ENCODE measurements around the gene GBP1.
"Not testable (repeated sequence)": the region's sequence is repeated elsewhere in the genome, so short reads cannot be mapped to it uniquely, and the experiment has no call there.

The GBP1 gene

DNA sequence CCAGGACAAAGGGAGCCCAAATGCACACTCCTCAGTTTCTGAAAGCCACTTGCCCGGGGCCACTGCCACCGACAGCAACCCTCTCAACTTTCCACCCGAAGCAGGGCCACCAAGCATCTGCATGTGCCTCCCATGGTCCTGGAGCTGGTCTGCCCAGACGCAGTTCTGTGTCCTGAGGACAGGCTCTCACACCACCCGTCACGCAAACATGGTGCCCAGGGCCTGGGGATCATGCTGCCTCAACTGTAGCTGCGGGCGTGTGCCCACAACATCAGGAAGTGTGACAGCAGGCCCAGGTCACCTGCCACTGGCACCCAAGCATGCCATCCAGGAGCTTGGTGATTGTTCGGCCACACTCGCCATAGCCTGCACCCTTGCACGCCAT lies 14.4 kb downstream of the GBP1 start:
- DNase-seq = no peak

DNA sequence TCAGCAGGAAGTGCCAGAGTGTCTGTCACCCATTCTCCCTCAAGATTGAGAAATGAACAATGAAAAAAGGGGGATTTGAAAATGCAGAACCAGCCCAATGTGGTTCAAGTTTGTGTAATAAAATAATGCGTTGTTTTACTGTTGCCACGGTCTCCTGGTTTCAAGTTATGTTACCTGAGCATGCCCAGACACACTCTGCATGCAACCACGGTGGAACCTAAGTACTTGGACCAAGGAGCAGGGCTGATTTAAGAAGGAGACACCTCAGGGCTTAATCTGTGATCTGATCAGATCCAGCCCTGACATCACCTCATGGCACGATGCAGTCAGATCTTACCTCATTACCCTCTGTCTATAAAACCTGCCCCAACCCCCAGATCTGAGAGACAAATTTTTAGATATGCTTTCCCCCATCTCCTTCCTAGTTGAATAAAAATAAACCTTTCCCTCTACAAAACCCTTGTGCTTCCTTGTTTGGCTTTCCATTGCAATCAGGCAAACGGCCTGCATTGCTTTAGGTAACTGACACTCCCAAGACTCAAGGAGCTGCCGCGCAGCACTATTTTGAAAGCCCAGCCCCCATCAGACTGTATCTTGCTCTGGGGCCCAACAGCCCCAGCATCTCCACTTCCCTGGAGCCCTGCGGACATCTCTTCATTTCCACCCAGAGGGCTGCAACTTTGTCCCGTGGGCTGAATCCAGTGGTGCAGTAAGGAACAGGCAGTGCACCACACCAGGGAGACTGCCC lies 14.9 kb downstream of the GBP1 start:
- DNase-seq = not testable (repeated sequence)

DNA sequence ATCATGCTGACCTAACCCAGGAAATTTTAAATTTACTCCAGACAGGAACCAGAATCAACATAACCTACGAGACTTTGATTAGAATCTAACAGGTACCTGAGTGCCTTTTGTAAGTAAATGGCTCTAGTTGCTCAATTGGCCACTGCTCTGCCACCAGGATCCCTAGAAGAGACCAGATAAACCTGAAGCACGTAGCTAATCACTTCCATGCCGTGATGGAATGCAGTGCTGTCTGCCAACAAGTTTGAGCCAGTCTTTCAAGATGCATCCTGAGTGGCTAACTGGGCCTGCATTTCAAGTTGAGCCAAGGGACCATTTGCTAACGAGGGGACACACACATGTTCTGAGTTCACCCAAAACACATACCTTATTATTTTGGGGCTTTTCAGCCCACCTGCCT lies 15.8 kb downstream of the GBP1 start:
- not testable (repeated sequence) for DNase-seq

DNA sequence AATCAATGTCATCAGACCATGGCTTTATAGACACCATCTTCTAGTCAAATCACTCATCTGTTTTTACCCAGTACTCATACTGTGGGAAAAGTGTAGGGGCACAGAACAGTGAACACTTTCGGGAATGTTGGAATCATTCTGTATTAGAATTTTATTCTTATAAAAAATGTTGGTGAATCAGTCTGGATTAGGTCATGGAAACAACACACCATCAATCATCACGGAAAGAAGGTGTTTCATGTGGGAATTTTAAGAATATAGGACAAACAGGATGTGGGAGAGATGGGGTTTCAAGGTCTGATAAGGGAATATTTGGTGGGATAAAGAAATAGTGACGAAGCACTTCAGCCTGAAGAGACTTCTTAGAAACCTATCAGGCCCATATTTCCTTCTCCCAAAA lies 17.3 kb downstream of the GBP1 start:
- DNase-seq = no peak

DNA sequence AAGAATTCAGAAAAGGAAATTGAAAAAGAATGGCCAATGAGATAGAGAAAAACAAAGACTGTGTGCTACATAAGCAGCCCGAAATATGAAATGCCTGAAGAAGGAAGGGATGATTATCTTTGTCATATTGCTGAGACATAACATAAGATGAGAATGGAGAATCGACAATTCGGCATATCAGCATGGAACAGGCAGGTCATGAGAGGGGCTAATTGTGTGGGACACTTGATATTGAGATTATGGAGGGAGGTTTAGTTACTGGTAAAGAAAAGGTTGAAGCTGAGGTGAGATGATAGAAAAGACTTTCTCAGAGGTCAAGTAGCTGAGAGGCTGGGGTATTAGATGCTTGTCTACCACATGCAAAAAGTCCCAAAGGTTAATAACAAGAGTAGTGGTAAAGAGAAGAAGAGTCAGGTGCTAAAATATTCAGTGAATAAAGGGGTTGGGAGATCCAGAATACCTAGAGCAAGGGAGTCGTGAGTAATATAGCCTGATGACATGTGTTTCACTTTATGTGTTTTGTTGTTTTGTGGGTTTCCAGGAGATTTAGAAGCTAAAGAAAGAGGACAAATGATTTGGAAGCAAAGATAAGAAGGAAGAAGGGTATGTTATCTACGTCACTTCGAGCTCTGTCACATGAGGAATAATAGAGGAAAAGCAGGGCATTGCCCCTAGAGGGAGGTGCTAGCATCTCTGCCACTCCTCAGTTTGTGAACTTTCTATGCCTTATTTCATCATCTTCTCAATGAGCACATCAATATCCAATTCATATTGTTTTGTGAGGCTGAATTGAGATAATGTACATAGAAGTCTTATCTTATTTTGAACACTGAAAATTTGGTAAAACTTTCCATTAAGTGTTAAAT lies 18.5 kb downstream of the GBP1 start:
- DNase-seq = not testable (repeated sequence)

DNA sequence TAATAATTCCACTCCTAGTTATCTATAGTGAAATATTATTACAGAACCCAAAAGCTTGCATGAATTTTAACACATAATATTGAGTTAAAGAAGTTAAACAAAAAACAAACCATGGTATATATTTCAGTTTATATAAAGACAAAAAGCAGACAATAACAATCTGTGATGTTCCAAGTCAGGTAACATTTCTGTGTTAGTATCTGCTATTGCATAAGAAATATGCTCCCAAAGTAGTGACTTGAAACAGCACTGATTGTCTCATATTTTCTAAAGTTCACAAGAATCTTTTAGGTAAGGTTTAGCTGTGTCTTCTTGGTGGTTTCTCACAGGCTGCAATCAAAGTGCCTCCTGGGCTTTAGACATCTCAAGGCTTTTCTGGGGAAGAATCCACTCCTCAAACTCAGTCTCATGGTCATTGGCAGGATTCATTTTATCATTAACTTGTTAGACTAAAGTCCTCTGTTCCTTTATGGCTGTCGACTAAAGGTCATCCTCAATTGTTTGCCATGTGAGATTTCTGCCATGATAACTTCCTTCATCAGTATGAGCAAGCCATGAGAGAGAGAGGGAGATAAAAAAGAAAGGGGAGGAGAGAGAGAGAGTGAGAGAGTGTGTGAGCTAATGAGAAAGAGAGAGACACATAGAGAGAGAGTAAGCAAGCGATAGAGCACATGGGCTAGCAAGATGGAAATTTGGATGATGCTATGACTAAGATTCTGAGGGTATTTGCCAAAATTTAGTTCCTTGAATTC lies 19.9 kb downstream of the GBP1 start:
- no peak for DNase-seq

DNA sequence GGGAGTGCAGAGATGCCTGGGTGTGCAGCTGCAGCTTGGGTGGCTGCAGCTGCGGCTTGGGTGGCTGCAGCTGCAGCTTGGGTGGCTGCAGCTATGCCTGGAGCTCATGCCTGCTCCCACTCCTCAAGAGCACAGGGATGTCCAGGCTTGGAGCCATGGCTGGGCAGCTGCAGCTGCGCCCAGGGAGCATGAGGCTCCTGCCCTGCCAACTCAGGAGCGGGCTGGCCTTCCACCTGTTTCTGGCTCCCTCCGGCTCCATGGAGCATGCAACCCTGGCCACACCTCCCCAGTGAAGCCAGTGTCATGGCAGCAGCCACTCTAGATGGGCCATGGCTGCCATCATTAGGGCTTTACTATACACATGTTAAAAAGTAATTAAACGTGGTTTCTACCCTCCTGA lies 21.1 kb downstream of the GBP1 start:
- no peak for DNase-seq

DNA sequence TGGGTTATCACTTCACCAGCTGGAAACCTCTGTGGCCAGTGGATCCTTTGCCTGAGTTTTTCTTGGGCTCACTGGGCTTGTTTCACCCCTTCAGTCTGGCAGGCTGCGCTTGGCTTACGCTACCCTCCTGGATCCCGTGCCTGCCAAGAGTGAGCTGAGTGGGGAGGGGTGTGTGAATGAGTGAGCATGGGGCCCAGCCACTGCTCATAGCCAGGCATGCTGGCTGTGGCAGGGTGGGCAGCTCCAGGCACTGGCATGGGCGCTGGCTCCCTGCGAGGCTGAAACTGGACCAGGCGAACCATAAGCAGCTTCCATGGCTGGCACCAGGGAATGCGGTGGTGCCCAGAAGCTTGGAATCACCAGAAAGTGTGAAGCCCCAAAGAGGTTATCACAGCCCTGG lies 22.5 kb downstream of the GBP1 start:
- DNase-seq = no peak

DNA sequence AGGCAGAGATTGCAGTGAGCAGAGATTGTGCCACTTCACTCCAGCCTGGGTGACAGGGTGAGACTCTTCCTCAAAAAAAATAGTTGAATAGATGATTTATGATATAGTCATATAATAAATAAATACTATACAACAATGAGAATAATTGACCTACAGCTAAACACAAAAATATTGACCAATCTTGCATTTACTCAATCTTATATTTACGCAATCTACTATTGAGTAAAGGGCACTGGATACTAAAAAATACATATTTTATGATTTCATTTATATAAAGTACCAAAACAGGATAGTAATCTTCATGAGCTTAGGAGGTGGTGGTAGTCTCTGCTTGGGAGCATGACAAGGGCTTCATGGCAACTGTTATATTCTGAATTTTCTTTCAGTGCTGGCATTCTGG lies 23.3 kb downstream of the GBP1 start:
- DNase-seq = no peak

DNA sequence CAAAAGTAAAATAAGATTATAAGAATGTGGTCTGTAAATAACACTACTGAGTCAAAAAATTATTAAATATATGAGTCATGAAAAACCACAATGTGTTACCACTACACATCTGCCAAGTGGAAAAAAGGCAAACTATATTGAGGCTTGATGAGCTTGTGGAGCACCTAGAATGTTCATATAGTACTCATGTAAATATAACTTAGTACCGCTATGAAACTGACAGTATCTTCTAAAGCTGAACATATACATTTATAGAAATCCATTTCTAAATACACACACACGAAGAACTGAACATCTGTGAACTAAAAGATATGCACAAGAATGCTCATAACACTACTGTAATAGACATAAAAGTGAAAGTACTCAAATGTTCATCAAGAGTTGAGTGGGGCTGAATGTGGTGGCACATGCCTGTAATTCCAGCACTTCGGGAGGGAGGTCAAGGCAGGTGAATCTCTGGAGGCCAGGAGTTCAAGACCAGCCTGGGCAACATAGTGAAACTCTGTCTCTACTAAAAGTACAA lies 23.8 kb downstream of the GBP1 start:
- DNase-seq = no peak

DNA sequence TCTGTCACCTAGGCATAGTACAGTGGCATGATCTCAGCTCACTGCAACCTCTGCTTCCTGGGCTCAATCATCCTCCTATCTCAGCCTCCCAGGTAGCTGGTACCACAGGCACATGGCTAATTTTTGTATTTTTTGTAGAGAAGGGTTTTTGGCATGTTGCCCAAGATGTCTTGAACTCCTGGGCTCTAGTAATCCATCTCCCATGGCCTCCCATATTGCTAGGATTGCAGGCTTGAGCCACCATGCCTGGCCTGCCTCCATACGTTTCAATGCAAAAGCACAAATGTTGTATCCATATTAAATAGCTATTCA lies 24.7 kb downstream of the GBP1 start:
- no peak for DNase-seq

DNA sequence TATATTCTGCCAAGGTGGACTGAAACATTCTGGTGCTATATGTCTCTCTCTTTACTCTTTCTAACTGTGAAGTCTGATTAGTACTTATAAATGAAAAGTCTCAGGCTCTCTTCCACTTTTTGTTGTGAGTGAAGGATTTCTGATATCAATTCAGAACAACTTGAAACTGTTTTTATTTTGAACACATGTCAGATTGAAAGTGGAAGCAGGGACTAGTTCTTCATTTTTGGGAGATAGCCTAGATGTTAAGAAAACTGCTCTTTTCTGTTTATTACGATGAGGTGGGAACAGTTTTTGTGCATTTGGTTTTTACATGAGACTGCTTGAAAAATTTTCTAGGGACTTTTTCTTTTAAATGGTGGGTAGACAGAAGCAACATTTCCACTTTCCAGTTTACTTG lies 27.8 kb downstream of the GBP1 start:
- DNase-seq = no peak

DNA sequence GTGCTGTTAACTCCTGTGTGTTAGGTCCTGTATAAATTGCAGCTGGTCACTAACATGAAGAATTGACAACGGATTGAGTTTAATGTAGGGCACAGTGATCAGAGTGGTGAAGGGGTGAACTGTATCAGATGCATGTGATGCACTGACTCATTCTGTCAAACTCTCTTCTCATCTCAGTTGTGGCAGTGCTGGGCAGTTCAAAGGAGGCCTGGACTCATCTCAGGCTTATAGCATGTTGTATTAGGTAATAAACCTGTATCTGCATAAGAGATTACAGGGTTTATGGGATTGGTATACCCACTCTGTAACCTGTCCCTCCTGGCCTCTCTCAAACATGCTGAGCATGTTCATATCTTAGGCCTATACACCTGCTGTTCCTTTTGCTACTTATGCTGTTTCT lies 29.9 kb downstream of the GBP1 start:
- DNase-seq = no peak

DNA sequence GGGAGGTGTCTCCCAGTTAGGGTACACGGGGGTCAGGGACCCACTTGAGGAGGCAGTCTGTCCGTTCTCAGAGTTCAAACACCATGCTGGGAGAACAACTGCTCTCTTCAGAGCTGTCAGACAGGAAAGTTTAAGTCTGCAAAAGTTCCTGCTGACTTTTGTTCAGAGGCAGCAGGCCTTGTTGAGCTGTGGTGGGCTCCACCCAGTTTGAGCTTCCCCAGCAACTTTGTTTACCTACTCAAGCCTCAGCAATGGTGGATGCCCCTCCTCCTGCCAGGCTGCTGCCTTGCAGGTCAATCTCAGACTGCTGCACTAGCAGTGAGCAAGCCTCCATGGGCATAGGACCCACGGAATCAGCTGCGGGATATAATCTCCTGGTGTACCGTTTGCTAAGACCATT lies 31.0 kb downstream of the GBP1 start:
- DNase-seq = not testable (repeated sequence)

DNA sequence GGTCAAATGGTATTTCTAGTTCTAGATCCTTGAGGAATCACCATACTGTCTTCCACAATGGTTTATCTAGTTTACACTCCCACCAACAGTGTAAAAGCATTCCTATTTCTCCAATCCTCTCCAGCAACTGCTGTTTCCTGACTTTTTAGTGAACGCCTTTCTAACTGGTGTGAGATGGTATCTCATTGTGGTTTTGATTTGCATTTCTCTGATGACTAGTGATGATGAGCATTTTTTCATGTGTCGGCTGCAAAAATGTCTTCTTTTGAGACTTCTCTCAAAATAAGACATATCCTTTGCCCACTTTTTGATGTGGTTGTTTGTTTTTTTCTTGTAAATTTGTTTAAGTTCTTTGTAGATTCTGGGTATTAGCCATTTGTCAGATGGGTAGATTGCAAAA lies 36.0 kb downstream of the GBP1 start:
- not testable (repeated sequence) for DNase-seq

DNA sequence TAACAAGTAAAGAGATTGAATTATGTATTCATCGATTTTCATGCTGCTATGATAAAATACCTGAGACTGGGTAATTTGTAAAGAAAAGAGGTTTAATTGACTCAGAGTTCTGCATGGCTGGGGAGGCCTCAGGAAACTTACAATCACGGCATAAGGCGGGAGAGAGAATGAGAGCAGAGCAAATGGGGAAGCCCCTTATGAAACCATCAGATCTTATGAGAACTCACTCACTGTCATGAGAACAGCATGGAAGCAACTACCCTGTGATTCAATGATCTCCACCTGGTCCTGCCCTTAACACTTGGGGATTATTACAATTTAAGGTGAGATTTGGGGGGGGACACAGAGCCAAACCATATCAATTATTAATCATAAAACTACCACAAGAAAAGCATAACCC lies 39.1 kb downstream of the GBP1 start:
- no peak for DNase-seq

DNA sequence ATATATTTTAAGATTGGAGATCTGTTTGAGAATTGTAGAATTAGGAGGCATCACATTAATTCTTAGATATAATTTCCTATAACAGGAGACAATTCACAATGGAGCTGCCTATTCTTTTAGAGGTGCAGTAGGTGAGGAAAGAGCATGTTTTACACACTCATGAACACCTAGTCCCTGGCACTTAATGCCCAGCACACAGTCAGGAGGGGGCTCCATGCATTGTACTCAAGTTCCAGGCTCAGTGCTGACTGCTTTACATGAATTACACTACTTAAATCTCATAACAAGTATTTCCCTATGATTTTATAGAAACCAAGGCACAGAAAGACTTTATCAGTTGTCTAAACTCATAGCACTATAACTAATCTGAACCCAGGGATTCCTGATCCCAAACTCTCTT lies 42.0 kb downstream of the GBP1 start:
- DNase-seq = no peak

DNA sequence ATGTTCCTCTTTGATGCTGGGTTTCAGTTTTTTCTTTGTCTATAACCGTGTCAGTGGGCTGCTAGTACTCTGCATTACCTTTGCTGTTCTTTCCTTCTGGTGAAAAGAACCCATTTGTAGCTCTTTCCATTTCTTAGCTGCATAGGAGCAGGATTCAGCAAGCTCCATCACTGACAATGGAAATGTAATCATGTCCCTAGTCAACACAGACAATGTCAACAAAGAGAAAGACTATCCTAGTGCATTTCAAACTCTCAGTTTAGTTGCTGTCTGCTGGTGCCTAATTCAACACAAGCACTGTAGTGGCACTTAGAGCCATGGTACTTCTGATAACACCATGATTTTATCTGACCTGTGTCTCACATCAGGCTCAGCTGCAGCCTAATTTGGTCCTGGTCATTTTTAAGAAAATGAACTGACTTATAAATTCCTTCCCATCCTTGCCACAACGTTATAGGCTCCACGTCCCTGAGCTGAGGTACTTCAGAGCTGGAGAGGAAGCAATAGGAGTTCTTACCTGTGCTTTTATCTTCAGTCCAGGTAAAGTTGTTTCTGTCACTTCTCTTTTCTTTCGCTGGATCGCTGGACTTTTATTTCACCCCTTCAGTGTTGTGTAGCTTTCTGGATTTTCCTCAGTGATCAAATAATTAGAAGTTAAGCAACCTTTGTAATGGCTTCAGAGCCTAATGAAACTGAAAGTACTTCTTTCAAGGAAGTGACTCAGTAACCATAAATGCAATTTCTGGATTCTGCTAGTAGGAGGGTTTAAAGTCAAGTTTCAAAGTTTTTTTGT lies 42.6 kb downstream of the GBP1 start, which contains the start of gene GBP3:
Gene GBP3, minus strand, starts transcription at position 700 of the 793 bp plus-strand sequence. CDS start 2,145 bp downstream, outside the sequence.
- peak; percentile 5 for DNase-seq

DNA sequence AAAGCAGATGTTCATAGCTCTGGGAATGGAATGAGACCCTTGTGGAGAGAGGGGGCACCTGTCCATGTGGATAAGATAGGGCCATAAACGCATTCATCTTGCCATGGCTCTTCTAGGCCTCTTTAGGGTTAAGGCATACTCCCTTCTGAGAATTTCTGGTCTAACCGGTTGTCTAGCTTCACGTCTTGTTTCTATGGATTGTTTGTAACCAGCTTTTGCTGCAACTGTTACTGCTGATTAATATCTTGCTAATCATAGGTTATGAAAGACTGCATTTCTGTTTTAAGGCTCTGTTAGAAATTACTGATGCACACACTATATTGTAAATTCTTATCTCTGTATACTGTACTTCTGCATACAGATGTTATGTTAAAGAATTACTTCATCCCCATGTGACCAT lies 46.7 kb downstream of the GBP1 start:
- not testable (repeated sequence) for DNase-seq

DNA sequence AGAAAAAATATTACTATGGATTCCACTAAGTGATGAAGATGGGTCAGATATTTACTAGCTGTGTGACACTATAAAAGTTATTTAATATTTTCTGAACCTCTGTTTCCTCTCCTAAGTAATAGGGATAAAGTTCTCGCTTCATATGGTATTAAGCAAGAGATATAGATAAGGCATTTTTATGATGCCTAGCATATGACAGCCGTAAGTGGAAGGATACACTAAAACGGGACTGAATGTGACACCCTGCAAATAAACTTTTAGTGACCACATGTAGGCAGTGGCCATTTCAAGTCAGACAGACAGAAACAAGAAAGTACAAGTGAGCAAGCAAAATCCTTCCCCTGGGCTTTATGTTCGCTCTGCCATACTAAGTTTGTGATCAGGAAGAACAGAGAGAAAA lies 56.5 kb downstream of the GBP1 start:
- no peak for DNase-seq

DNA sequence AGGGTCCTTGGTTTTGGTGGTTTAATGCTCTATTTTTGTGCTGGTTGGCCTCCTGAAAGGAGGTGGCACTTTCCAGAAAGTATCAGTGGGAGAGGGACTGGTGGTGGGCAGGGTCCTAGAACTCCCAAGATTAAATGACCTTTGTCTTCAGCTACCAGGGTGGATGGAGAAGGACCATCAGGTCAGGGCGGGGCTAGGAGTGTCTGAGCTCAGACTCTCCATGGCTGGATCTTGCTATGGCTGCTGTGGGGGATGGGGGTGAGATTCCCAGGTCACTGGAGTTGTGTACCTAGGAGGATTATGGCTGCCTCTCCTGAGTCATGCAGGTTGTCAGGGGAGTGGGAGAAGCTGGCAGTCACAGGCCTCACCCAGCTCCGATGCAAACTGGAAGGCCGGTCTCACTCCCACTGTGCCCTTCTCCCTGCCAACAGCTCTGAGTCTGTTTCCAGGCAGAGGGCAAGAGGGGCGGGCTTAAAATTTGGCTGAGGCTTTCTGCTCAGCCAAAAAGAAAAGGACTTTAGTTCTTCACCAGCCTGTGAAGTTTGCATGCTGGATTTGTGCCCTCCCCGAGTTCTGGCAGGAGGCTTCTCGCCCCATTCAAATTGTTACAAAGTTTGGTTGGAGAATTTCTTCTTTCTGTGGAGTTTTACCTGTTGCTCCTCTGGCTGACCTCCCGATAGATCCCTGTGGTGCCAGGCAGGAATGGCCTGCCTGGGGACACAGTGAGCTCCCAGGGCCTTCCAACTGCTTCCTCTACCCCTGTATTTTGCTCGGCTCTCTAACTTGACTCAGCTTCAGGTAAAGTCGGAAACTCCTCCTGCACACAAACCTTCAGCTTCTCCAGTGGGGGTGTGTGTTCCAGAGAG lies 59.5 kb downstream of the GBP1 start:
- no peak for DNase-seq
